Cortex of kidney (tissue), 1 donor: ENCODE results near the gene KRT15.

Experiments used
- DNase-seq: peaks from one replicate; lab custom pipeline; 2025; lab: John Stamatoyannopoulos, UW

The KRT15 gene

GRCh38 chr17:41504246-41504977, 14.3 kb downstream of the KRT15 start:
- DNase-seq: no peak

- DNase-seq: no peak
Observed at GRCh38 chr17:41503202-41503601, 15.5 kb downstream of the KRT15 start.

DNA sequence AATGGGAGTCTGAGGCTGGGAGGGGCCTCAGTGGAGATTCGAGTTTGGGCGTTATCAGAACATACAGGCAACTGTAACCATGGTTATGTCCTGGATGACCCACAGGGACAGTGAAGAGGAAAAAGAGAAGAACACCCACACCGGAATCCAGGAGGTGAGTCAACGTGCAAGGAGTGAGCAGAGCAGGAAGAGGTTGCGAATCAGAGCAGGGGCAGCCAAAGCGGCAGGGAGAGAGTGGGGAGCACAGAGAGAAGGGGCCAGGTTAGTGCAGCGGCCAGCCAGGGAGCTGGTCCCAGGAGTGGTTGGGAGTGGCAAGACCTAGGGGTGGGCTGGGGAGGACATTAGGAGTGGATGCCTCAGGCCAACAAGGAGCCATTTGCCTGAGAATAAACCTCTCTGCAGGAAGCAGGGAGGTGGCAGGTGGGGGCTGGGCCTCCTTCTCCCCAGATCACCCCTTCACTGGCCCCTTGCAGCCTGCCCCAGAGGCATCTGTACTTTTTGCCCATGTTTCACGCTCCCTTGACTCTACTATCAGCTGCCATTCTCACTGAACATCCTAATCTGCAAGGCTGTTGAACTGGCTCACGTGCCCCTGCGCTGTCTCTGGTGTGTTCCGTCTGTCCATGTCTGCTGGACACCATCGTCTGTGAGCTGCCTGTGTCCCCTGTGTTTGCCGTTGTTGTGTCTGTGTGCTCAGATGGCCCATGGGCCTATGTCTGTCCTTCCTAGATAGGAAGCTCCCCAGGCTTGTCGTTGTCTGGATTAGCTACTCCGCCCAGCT, 18.4 kb downstream of the KRT15 start:
- DNase-seq: no peak

DNA sequence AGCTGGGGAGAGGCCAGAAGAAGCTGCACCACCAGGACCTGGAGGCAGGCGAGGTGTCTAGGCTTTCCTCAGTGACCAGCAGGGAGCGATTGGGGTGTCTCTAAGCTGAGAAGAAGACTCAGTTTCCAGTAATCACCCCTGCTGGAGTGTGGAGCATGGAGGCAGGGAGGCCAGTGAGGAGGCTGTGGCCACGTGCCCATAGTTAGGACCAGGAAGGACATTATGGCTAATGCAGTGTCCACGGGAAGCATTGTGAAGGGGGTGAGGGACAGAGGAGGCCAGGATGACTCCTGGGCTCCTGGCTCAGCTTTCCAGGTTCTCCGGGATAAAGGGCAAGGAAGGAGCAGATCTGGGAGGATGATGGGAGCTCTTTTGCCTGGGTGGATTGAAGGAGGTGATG, 19.0 kb downstream of the KRT15 start:
- no peak for DNase-seq

DNA sequence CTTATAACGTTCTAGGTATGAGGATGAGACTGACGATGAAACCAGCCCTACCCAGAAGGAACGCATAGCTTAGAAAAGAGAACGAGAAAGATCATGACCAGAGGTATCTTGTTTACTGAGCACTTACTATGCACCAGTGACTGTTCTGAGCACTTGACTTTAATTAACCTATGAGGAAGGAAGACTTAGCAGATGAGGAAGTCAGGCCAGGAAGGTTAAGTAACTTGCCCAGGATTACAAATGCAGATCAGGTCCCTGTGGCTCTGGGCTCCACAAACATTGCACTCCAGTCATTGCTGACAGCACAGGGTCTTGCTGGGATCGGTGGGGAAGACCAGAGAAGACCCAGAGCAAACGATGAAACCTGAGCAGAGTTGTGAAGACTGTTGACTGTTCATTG, 20.4 kb downstream of the KRT15 start:
- no peak for DNase-seq

DNA sequence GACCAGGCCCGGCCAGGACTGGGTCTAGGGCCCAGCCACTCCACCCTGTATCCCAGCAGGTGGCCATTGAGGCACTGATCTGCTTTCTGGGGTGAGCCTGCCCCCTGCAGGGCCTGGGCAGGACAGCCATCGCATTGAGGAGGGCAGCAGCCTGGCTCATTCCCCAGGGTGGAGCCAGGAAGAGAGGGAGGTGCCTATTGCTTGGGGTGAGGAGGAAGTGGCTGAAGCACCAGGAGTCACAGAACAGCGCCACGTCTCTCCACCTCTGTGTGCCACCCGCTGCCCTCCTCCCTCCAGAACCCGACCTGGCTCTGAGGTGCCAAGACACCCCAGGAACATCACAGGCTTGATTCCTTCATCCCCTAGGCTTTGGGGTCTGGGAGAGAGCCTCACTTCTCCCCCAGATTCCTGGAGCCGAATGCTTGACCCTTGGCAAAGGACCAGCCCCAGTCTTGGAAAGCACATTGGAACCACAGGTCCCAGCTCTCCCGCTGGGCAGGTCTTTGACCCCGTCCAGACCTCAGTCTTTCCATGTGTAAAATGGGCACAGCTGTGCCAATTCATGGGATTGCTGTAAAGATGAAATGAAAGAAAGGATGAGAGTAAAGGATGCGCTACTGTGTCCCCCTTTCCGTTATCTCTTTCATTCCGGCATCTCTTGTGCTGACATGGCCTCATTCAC, 21.7 kb downstream of the KRT15 start:
- DNase-seq: no peak

GRCh38 chr17:41494524-41494923, 24.2 kb downstream of the KRT15 start:
- no peak for DNase-seq

- DNase-seq: no peak
Observed at GRCh38 chr17:41492771-41493170, 25.9 kb downstream of the KRT15 start.

GRCh38 chr17:41492351-41492750, 26.3 kb downstream of the KRT15 start:
- no peak for DNase-seq

DNA sequence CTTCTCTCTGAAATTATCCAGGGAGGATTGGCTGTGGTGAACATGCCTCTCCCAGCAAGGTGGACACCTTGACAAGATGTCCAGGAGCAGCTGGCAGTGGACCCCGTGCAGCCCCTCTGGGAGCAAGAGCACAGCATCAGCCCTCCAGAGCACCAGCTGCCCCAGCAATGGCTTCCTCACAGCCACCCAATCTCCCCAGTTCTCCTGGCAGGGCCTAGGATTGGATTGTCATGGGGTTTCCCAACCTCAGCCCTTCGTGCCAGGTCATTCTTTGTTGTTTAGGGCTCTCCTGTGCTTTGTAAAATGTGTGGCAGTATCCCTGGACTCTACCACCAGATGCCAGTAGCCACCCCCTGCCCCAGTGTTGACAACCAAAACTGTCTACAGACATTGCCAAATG, 27.2 kb downstream of the KRT15 start:
- no peak for DNase-seq

DNA sequence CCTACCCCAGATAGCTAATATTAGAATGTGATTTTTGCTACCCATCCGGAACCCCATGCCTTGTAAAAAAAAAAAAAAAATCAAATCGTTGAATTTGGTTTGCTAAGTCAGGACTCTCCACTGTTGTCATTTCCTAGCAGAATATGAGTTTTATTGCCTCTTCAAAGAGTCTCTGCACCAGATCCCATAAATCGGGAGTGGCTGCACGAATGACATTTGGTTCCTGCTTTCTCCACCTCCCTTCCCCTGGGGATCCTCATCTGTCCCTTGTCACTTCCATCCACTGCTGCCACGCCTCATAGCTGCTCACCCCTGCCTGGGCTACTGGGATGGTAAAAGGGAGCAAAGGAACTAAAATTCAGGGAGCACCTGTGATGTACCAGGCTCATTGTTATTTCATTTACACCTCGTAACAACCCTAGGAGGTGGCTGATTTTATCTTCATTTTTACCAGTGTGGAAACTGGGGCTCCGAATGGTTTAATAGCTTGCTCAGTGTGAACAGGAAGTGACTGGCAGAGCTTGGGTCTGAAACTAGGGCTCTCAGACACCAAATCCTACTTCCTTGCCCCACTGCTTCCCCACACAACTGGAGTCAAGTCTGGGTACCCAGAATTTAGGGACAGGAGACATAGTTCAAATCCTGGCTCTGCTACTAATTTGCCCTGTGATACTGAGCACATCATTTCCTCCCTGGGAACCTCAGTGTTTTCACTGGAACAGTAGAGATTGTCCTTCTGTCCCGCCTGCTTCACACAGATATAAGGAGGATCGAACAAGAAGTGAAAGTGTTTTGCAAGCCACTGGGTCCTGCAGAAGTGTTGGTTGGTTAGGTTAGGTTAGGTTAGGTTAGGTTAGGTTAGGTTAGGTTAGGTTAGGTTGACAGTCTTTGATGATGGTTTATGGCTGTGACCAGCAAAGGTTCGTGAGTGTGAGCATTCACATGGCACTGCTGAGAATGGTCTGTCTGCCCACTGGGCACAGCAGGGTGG, 28.4 kb downstream of the KRT15 start:
- no peak for DNase-seq

DNA sequence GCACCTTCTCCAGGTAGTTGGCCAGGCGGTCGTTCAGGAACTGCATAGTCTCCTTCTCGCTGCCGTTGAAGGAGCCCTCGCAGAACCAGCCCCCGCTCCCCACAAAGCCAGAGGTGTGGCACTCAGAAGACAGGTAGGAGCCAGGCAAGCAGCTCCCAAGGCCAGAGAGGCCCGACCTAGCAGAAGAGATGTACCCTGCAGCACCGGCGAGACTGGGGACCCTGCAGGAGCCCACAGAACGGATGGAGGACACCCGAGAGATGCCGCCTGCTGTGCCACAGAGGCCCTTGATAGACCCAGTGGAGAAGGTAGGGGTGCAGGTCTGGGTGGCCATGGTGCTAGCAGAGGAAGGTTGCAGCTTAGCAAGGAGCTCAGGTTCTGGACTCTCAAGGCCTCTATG, 29.2 kb downstream of the KRT15 start, which contains the start of gene KRT36:
TSS of gene KRT36 (minus strand) at position 380 of the 400 bp plus-strand sequence. CDS start at position 334, 46 bp downstream.
- DNase-seq: no peak

DNA sequence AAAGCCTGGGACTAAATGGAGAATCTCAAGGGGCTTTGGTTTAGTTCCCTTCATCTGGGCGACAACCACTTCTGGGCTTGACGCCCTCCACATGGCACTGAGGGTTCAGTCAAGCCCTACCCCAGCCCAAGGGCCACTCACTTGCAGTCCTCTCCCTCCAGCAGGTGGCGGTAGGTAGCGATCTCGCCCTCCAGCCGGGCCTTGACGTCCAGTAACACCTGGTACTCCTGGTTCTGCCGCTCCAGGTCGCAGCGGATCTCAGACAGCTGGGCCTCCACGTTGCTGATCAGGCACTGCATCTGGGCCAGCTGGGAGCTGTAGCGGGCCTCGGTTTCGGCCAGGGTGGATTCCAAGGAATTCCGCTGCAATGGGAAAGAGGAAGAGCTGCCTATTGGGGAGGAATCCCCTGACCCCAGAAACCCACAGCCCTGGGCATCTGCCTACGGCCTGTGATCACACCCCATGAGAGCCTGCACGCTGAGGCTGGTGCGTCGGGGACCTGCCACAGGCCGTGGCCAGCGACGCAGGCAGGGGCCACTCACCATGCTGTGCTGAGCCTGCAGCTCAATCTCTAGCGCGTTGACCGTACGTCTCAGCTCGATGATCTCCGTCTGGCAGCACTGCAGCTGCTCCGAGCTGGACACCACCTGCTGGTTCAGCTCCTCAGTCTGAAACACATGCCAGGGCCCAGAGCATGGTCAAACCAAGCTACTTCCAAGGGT, 31.7 kb downstream of the KRT15 start:
- DNase-seq: no peak

GRCh38 chr17:41486316-41486715, 32.4 kb downstream of the KRT15 start:
- DNase-seq: no peak

DNA sequence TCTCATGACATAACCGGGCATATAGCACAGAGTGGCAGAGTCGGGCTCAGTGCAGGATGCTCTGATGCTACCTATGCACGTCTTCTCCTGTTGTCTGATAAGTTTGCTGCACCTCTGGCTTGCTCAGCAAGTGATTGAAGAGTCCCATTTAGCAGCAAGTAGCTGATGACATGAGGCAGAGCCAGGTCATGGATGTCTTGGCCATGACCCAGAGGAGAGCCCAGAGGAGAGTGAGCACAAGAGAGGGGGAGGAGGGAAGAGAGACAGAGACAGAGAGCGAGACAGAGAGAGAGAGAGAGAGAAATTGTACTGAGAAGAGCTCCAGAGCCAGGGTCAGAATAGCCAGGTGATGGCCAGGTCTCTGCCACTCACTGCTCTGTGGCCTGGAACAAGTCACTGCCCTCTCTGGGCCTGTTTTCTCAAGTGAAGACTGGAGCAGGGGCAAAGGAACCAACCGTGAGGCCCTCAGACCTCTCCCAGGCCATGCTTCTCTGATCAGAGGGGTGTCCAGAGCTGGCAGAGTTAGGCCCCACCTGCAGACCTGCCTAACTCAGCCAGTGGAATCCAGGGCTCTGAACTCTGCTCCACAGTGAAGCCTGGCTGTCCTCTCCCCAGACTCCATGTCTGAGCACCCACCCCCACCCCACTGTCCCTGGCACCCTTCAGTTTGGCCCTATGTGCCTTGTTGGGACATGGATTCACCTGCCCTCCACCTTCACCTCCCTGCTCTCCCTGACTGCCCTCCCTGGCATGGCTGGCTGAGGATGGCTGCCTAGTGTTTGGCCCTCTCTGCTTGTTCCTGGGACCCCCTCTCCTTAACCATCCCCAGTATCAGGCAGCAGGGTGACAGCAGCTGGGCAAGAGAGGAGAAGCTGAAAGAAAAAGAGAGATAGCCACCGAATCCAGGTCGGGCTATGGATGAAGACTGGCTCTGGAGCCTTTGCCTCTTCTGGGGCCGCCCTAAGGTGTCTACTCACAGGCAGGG, 33.5 kb downstream of the KRT15 start:
- no peak for DNase-seq

DNA sequence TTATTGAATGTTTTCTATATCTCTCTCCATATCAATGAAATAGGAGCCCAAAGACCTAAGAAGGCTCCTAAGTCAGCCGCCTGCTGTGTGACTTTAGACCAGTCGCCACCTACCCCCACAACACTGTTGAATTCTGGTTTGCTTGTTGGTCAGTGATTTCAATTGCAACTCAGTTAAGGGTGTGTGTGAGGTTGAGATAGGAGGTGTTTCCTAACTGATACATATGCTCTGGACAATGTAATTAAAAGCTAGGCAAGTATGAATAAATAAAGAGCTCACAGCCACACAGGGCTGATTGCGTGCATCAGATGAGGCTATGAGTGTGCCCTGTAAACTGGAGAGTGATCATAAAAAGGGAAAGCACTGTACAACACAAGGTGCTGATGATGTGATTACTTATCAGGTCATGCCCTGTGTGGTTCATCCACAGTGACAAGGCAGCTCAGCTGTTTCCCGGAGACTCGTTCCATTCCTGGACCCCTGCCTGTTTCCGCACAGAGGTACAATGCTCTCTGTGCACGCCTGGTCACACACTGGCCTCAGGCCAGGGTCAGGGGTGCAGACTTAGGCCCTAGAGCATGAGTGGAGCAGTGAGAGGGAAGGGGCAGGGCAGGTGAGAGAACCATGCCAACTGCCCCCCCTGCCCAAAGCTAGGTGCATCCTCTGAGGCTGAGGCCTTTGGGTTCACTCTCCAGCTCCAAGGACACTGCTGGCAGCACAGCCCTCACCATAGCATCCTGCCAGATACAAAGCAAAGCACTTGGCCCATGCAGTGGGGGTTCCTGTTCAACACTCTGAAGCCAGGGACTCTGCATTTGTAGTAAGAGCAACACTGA, 34.5 kb downstream of the KRT15 start:
- DNase-seq: no peak

GRCh38 chr17:41483531-41483930, 35.2 kb downstream of the KRT15 start:
- DNase-seq: no peak

GRCh38 chr17:41481036-41481435, 37.7 kb downstream of the KRT15 start, which contains the start of gene KRT35:
Gene KRT35 (minus strand): TSS chr17:41481151. CDS start chr17:41481097, 54 bp downstream.
- DNase-seq: no peak

GRCh38 chr17:41480581-41480980, 38.1 kb downstream of the KRT15 start:
- no peak for DNase-seq
